ENCODE results near the gene FBXO36.

Gene FBXO36

GRCh38 chr2:230012267-230012884, 90.1 kb downstream of the FBXO36 start:
- no peak for DNase-seq (ENCODE audit: low read depth)
- TF ChIP-seq CTCF (IDR thresholded peaks at IDR 0.05; ENCODE audit: low read depth, low read length, missing control alignments) = no peak

GRCh38 chr2:230016844-230017243, 94.5 kb downstream of the FBXO36 start:
- no peak overlapping the region for H3K4me3 ChIP-seq (ENCODE audit: low read depth, low read length)
- DNase-seq (ENCODE audit: low read depth) = no peak
- TF ChIP-seq CTCF (IDR thresholded peaks at IDR 0.05; ENCODE audit: low read depth, low read length, missing control alignments) = no peak

More at GRCh38 chr2:230012267-230012884, 90.1 kb downstream of the FBXO36 start:
- no peak overlapping the region for H3K4me3 ChIP-seq (ENCODE audit: low read depth, low read length)

GRCh38 chr2:230018153-230018552, 95.8 kb downstream of the FBXO36 start:
- no peak for TF ChIP-seq CTCF (IDR thresholded peaks at IDR 0.05; ENCODE audit: low read depth, low read length, missing control alignments)
- DNase-seq (ENCODE audit: low read depth) = no peak

GRCh38 chr2:230019742-230020141, 97.4 kb downstream of the FBXO36 start:
- no peak for TF ChIP-seq CTCF (IDR thresholded peaks at IDR 0.05; ENCODE audit: low read depth, low read length, missing control alignments)
- H3K4me3 ChIP-seq (ENCODE audit: low read depth, low read length) = no peak overlapping the region
- DNase-seq (ENCODE audit: low read depth) = no peak

More at GRCh38 chr2:230018153-230018552, 95.8 kb downstream of the FBXO36 start:
- no peak overlapping the region for H3K4me3 ChIP-seq (ENCODE audit: low read depth, low read length)

- DNase-seq (ENCODE audit: low read depth) = no peak
- no peak for TF ChIP-seq CTCF (IDR thresholded peaks at IDR 0.05; ENCODE audit: low read depth, low read length, missing control alignments)
- no peak overlapping the region for H3K4me3 ChIP-seq (ENCODE audit: low read depth, low read length)
Measured at GRCh38 chr2:230023313-230023712, 101.0 kb downstream of the FBXO36 start.

GRCh38 chr2:230042195-230042594, 119.9 kb downstream of the FBXO36 start:
- no peak overlapping the region for H3K4me3 ChIP-seq (ENCODE audit: low read depth, low read length)
- no peak for TF ChIP-seq CTCF (IDR thresholded peaks at IDR 0.05; ENCODE audit: low read depth, low read length, missing control alignments)
- no peak for DNase-seq (ENCODE audit: low read depth)

GRCh38 chr2:230043025-230043424, 120.7 kb downstream of the FBXO36 start:
- H3K4me3 ChIP-seq (ENCODE audit: low read depth, low read length) = no peak overlapping the region
- no peak for TF ChIP-seq CTCF (IDR thresholded peaks at IDR 0.05; ENCODE audit: low read depth, low read length, missing control alignments)
- DNase-seq (ENCODE audit: low read depth) = no peak
